ENCODE data around the gene SMIM22.

The SMIM22 gene

DNA sequence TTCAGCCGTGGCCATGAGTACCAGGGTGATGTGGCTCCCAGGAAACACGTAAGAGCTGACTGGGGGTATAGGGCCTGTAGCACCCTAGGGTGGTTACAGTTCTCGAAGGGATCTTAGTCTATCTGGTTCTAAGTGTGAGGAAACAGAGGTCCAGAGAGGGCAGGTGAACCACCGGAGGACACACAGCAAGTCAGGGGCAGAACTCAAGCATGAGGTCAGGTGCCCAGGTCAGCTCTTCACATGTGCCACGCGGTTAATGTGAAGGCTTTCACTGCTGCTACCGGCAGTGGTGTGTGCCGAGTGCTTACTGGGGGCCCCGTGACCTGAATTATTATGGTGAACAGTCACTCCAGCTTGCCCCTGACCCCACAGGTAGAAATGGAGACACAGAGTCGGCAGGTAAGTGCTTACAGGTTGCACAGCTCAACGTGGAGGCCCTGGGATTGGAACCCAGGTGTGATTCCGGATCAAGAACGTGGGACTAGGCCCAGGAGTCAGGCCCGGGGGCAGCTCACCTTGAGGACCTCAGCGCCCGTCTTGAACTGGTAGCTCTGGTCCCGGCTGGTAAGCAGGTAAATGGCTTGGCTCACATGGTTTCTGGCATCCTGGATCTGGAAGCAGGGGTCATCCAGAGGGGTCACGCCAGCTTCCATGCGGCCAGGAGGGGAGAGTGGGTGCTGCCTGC, 4.1 kb downstream of the SMIM22 start:
- Histone ChIP-seq H3K36me3 (ENCODE audit: control insufficient read depth, low read depth, low read length) (peaks cover under 1% of the 10 kb centered on the region), H3K27me3 (ENCODE audit: control insufficient read depth, insufficient read depth, low read length) (no peaks in the 10 kb centered on the region), H3K9ac (ENCODE audit: low read length) (no peak overlapping the region), H3K4me1 (ENCODE audit: control insufficient read depth, low read depth, low read length) (peaks cover 6% of the 10 kb centered on the region), H3K27ac (ENCODE audit: low read length) (no peak overlapping the region), H3K9me3 (ENCODE audit: control insufficient read depth, low read depth, low read length) (no peaks in the 10 kb centered on the region), H3K4me3 (ENCODE audit: low read length) (no peak overlapping the region)

DNA sequence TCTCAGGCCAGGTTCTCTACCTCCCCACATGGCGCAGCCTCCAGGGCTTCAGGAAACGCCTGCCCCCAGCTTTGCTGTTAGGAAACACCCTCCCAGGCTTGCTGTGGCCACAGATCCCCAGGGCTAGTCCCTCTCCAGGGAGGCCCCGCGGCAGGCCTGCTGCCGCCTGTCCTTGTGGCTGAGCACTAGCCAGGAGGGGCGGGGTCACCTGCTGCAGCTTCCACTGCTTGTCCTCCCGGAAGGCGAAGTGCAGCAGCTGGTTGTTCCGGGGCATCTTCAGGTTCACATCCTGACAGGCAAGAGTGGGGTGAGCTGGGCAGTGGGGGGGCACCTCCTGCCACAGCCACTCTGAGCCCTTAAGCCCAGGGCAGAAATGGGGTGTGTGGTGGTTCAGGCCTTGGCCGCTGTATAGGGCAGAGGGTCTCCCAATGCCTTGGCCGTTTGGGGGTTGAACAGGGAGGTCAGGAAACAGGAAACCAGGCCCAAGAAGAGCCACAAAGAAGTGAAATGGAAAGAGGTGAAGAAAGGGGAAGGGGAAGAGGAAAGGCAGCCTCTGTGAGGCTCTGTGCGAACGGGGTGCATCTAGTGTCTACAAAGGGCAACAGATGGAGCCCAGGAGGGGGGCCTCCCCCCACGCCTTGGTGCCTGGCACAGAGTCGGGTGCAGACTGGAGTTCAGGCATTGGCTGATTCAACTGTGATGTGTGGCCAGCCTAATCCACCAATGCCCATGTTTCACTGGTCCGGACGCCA, 5.3 kb downstream of the SMIM22 start:
- peaks cover 6% of the 10 kb centered on the region for H3K4me1 ChIP-seq (ENCODE audit: control insufficient read depth, low read depth, low read length)
- H3K36me3 ChIP-seq (ENCODE audit: control insufficient read depth, low read depth, low read length): peaks cover 11% of the 10 kb centered on the region
- H3K27me3 ChIP-seq (ENCODE audit: control insufficient read depth, insufficient read depth, low read length): no peaks in the 10 kb centered on the region
- no peaks in the 10 kb centered on the region for H3K9me3 ChIP-seq (ENCODE audit: control insufficient read depth, low read depth, low read length)
- H3K27ac ChIP-seq (ENCODE audit: low read length): no peak overlapping the region
- H3K9ac ChIP-seq (ENCODE audit: low read length): no peak overlapping the region
- no peak overlapping the region for H3K4me3 ChIP-seq (ENCODE audit: low read length)

DNA sequence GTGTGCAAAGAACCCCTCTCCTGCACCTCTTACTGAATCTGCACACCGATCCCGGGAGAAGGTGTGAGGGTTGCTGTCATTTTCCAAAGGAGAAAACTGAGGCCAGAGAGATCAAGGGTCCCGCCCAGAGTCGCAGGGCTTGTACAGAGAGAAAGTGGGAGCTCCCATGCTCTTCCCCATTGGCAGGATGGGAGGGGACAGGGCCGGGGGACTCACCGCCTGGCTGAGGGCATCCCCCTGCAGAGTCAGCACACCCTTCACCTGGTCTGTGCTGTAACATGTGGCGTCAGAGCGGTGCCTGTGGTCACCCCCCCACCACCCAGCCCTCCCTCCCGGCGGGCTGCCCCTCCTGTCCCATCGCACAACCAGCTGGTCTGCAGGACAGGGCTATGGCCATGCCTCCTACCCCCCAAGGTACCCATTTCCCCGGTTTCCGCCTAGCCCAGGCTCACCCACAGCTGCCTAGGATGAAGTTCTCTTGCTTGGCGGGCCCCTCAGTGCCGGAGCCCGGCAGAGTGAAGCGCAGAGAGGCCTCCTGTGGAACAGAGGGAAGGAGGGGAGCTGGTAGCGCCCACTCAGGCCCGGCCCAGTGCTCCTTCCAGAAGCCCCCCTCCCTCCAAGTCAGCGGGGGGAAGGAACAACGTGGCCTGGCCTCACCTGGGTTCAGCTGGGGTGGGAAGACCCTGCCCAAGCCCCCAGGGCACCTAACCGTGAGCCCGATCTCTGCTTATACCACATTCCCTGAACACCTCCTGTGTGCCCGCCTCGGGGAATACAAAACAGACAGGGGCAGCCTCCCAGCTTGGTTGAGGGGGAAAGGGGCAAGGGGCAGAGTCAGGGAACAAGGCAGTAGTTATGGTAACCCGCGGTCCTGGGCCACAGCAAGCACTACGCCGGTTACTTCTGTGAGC, 6.1 kb downstream of the SMIM22 start:
- peaks cover 16% of the 10 kb centered on the region for H3K36me3 ChIP-seq (ENCODE audit: control insufficient read depth, low read depth, low read length)
- H3K4me1 ChIP-seq (ENCODE audit: control insufficient read depth, low read depth, low read length): peaks cover 6% of the 10 kb centered on the region
- no peaks in the 10 kb centered on the region for H3K27me3 ChIP-seq (ENCODE audit: control insufficient read depth, insufficient read depth, low read length)
- peak overlapping the region; percentile 39 for H3K27ac ChIP-seq (ENCODE audit: low read length)
- peak overlapping the region; percentile 54 for H3K9ac ChIP-seq (ENCODE audit: low read length)
- no peaks in the 10 kb centered on the region for H3K9me3 ChIP-seq (ENCODE audit: control insufficient read depth, low read depth, low read length)
- H3K4me3 ChIP-seq (ENCODE audit: low read length): peak overlapping the region; percentile 89

- Histone ChIP-seq H3K4me3 (ENCODE audit: low read length) (peak within 1 kb of the TSS; percentile 89), H3K27ac (ENCODE audit: low read length) (peak within 1 kb of the TSS; percentile 39), H3K36me3 (ENCODE audit: control insufficient read depth, low read depth, low read length) (peaks cover 18% of the 10 kb centered on the region), H3K4me1 (ENCODE audit: control insufficient read depth, low read depth, low read length) (peaks cover 6% of the 10 kb centered on the region), H3K27me3 (ENCODE audit: control insufficient read depth, insufficient read depth, low read length) (no peaks in the 10 kb centered on the region), H3K9me3 (ENCODE audit: control insufficient read depth, low read depth, low read length) (no peaks in the 10 kb centered on the region), H3K9ac (ENCODE audit: low read length) (peak within 1 kb of the TSS; percentile 62)
Observed at GRCh38 chr16:4801962-4802658, 6.9 kb downstream of the SMIM22 start, which contains the start of gene ROGDI. Gene ROGDI (minus strand): TSS chr16:4802633. CDS start chr16:4802571, 62 bp downstream.

DNA sequence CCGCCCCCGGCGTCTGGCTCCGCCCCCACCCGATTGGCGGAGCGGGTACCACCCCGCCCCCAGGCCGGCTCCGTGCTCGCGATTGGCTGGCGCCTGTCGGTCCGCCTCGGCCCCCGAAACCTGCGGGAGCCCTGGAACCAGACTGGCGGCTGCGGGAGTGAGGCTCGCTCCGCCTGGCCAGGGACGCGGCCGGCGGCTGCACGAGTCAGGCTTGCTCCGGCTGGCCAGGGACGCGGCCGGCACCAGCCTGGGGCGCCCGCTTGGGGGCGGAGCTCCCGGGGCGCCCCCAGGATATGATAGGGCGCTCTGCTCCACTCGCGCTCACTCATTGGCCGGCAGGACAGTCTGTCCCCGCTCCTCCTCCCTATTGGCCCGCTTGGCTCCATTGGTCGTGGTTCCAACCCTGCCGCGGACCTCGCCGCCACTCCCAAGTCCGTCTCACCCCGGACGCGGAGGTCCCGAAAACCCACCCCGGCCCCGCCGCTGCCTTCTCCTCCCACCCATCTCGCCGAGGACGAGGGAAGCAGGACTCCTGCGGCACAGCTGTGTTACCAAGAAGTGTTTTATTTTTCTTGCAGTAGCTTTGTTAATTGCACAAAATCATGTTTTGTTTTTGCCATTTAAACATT, 7.6 kb downstream of the SMIM22 start:
- peaks cover 6% of the 10 kb centered on the region for H3K4me1 ChIP-seq (ENCODE audit: control insufficient read depth, low read depth, low read length)
- peaks cover 24% of the 10 kb centered on the region for H3K36me3 ChIP-seq (ENCODE audit: control insufficient read depth, low read depth, low read length)
- peak overlapping the region; percentile 62 for H3K9ac ChIP-seq (ENCODE audit: low read length)
- H3K27me3 ChIP-seq (ENCODE audit: control insufficient read depth, insufficient read depth, low read length): no peaks in the 10 kb centered on the region
- peak overlapping the region; percentile 89 for H3K4me3 ChIP-seq (ENCODE audit: low read length)
- H3K27ac ChIP-seq (ENCODE audit: low read length): no peak overlapping the region
- no peaks in the 10 kb centered on the region for H3K9me3 ChIP-seq (ENCODE audit: control insufficient read depth, low read depth, low read length)

GRCh38 chr16:4803401-4803844, 8.3 kb downstream of the SMIM22 start:
- Histone ChIP-seq H3K27ac (ENCODE audit: low read length) (no peak overlapping the region), H3K4me1 (ENCODE audit: control insufficient read depth, low read depth, low read length) (peaks cover 6% of the 10 kb centered on the region), H3K9me3 (ENCODE audit: control insufficient read depth, low read depth, low read length) (no peaks in the 10 kb centered on the region), H3K9ac (ENCODE audit: low read length) (peak overlapping the region; percentile 62), H3K4me3 (ENCODE audit: low read length) (peak overlapping the region; percentile 89), H3K27me3 (ENCODE audit: control insufficient read depth, insufficient read depth, low read length) (no peaks in the 10 kb centered on the region), H3K36me3 (ENCODE audit: control insufficient read depth, low read depth, low read length) (peaks cover 26% of the 10 kb centered on the region)

DNA sequence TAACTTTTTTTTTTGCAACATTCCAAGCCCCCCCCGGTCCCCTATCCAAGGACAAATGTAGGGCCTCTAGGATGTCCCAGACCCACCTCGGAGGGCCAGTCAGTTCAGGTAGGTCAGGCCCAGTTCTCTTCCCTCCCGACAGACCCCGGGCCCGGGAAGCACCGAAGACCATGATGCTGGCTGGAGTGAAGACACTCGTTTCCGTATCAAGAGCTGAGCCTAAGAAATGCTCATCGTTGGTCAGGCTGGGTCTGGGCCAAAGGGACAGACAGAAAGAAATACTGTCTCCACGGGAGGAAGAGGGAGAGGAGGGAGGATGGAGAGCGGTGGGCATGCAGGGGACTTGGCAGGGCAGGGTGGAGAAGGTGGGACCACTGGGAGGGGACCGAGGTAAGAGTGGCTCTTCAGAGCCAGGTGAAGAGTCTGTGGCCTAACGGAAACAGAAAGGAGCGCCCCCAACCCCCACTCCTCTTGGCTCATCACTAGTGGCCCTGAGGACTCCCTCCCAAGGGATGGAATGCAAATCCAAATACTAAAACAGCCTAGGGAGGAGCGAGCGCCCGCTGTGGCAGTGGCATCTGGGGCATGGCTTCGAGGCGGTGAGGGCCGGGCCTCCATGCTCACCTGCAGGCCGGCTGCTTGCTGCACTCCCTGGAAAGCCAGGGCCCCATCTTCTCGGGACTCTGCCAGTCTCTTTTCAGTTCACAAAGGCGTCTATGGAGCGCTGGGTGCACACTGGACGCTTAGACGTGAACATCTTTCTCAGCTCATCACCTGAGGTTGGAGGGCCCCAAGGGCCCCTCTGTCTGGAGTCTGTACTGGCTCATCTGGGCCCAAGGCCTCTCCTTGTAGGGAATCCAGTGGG, 9.0 kb downstream of the SMIM22 start:
- Histone ChIP-seq H3K4me1 (ENCODE audit: control insufficient read depth, low read depth, low read length) (peaks cover 6% of the 10 kb centered on the region), H3K36me3 (ENCODE audit: control insufficient read depth, low read depth, low read length) (peaks cover 31% of the 10 kb centered on the region), H3K27ac (ENCODE audit: low read length) (no peak overlapping the region), H3K27me3 (ENCODE audit: control insufficient read depth, insufficient read depth, low read length) (no peaks in the 10 kb centered on the region), H3K9me3 (ENCODE audit: control insufficient read depth, low read depth, low read length) (no peaks in the 10 kb centered on the region), H3K4me3 (ENCODE audit: low read length) (no peak overlapping the region), H3K9ac (ENCODE audit: low read length) (no peak overlapping the region)

DNA sequence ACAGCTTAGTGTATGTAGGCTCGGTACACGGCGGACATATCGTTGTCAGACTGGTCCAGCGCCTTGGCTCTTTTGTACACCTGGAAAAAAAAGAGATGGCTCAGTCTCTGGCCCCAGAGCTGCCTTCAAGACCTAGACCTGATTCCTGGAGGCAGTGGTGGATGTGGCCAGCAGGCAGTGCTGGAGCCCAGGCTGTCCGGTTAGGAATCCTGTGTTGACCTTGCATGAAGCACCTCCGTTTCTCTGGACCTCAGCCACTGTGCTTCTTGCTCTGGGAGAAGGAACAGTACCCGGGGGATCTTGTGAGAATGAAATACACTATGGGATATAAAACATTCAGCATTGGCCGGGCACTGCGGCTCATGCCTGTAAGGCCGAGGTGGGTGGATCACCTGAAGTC, 10.1 kb downstream of the SMIM22 start:
- peaks cover 38% of the 10 kb centered on the region for H3K36me3 ChIP-seq (ENCODE audit: control insufficient read depth, low read depth, low read length)
- peaks cover 6% of the 10 kb centered on the region for H3K4me1 ChIP-seq (ENCODE audit: control insufficient read depth, low read depth, low read length)
- H3K27ac ChIP-seq (ENCODE audit: low read length): no peak overlapping the region
- no peak overlapping the region for H3K9ac ChIP-seq (ENCODE audit: low read length)
- no peaks in the 10 kb centered on the region for H3K27me3 ChIP-seq (ENCODE audit: control insufficient read depth, insufficient read depth, low read length)
- no peaks in the 10 kb centered on the region for H3K9me3 ChIP-seq (ENCODE audit: control insufficient read depth, low read depth, low read length)
- no peak overlapping the region for H3K4me3 ChIP-seq (ENCODE audit: low read length)

DNA sequence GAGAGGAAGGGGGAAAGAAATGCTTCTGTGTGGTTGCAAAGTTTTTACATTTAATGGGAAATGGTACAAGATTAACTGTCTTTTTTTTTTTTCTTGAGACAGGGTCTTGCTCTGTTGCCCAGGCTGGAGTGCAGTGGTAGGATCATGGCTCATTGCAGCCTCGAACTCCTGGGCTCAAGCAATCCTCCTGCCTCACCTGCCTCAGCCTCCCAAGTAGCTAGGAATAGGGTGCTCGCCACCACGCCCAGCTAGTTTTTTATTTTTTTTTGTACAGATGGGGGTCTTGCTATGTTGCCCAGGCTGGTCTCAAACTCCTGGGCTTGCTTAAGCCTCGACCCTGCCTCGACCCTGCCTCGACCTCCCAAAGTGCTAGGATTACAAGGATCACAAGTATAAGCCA, 11.1 kb downstream of the SMIM22 start:
- no peaks in the 10 kb centered on the region for H3K27me3 ChIP-seq (ENCODE audit: control insufficient read depth, insufficient read depth, low read length)
- H3K36me3 ChIP-seq (ENCODE audit: control insufficient read depth, low read depth, low read length): peaks cover 42% of the 10 kb centered on the region
- H3K9me3 ChIP-seq (ENCODE audit: control insufficient read depth, low read depth, low read length): no peaks in the 10 kb centered on the region
- no peak overlapping the region for H3K27ac ChIP-seq (ENCODE audit: low read length)
- peaks cover 6% of the 10 kb centered on the region for H3K4me1 ChIP-seq (ENCODE audit: control insufficient read depth, low read depth, low read length)
- H3K4me3 ChIP-seq (ENCODE audit: low read length): no peak overlapping the region
- H3K9ac ChIP-seq (ENCODE audit: low read length): no peak overlapping the region

GRCh38 chr16:4811242-4811641, 16.1 kb downstream of the SMIM22 start:
- Histone ChIP-seq H3K9ac (ENCODE audit: low read length) (no peak overlapping the region), H3K4me3 (ENCODE audit: low read length) (no peak overlapping the region), H3K9me3 (ENCODE audit: control insufficient read depth, low read depth, low read length) (no peaks in the 10 kb centered on the region), H3K4me1 (ENCODE audit: control insufficient read depth, low read depth, low read length) (no peaks in the 10 kb centered on the region), H3K27ac (ENCODE audit: low read length) (no peak overlapping the region), H3K27me3 (ENCODE audit: control insufficient read depth, insufficient read depth, low read length) (no peaks in the 10 kb centered on the region), H3K36me3 (ENCODE audit: control insufficient read depth, low read depth, low read length) (peaks cover 66% of the 10 kb centered on the region)
